Peyer's patch (tissue), 4 donors: ENCODE results near the gene EDIL3. TPM values are rescaled to one million over a fixed set of nuclear protein-coding genes. Genes with fewer than 3 reads are reported as not detected.

Source experiments
- DNase-seq, 3 donors: peaks; one replicate each; pipeline ENCODE4 v3.0.0-alpha.2; 2017 to 2019
- H3K27ac ChIP-seq, 4 donors: fragments of 200-600 bp; sonication (generic); one replicate each; pipeline ENCODE4 v1.5.1; 2016 to 2019
- H3K27me3 ChIP-seq, 2 donors: fragments of 200-600 bp; sonication (generic); one replicate each; pipeline ENCODE4 v1.5.1; 2019
- H3K36me3 ChIP-seq, 3 donors: fragments of 200-600 bp; sonication (generic); one replicate each; pipeline ENCODE4 v1.5.1; 2016 to 2019
- H3K4me1 ChIP-seq, 4 donors: fragments of 200-600 bp; sonication (generic); one replicate each; pipeline ENCODE4 v1.5.1; 2016 to 2019
- H3K4me3 ChIP-seq, 4 donors: fragments of 200-600 bp; sonication (generic); 1 replicate in 3 of 4; 2 replicates in 1 of 4; pipeline ENCODE4 v1.5.1; 2016 to 2019; ENCODE audit warnings: mild to moderate bottlenecking in 1 of 4
- H3K9me3 ChIP-seq, 4 donors: fragments of 200-600 bp; sonication (generic); one replicate each; pipeline ENCODE4 v1.5.1; 2016 to 2019; ENCODE audit warnings: mild to moderate bottlenecking in 1 of 4
- CTCF ChIP-seq, 6 experiments: fragments of 450-650 bp in 4 of 6; fragments of 200-600 bp in 2 of 6; sonication (generic) in 1 of 6; IDR thresholded peaks; one replicate each; pipeline ENCODE4 v1.5.1; 2017 to 2019; ENCODE audit warnings: antibody characterized with exemption in 6 of 6, mild to moderate bottlenecking in 3 of 6, moderate library complexity in 1 of 6
- POLR2A ChIP-seq, 2 donors: fragments of 450-650 bp; IDR thresholded peaks; one replicate each; pipeline ENCODE4 v1.5.1; 2017; ENCODE audit warnings: antibody characterized with exemption in 2 of 2, mild to moderate bottlenecking in 2 of 2, moderate library complexity in 2 of 2
- total RNA-seq, 4 donors: library from RNA; depleted of rRNA; stranded (reverse); fragments of >200 nt; gene quantifications; one replicate each; pipeline ENCODE4 v1.1.0, GENCODE V29; 2016

The EDIL3 gene
- total RNA-seq, 4 donors from 2014 or later: 6.0 to 18.2 (median 6.4) TPM

- H3K9me3 ChIP-seq: no peaks in the 10 kb centered on the region
- DNase-seq: no peak
- TF ChIP-seq POLR2A (IDR thresholded peaks at IDR 0.05): no peak
- TF ChIP-seq CTCF (IDR thresholded peaks at IDR 0.05): no peak
- H3K4me3 ChIP-seq: no peak overlapping the region
- H3K4me1 ChIP-seq: no peaks in the 10 kb centered on the region
- no peaks in the 10 kb centered on the region for H3K27me3 ChIP-seq
- H3K27ac ChIP-seq: no peak overlapping the region
- H3K36me3 ChIP-seq: no peaks in the 10 kb centered on the region
These were observed 145.2 kb downstream of the EDIL3 start for GRCh38 chr5:84239494-84239893.

GRCh38 chr5:84237126-84237525 lies 147.6 kb downstream of the EDIL3 start:
- no peak for DNase-seq
- Histone ChIP-seq H3K9me3 (no peaks in the 10 kb centered on the region), H3K27ac (no peak overlapping the region), H3K27me3 (no peaks in the 10 kb centered on the region), H3K4me3 (no peak overlapping the region), H3K36me3 (no peaks in the 10 kb centered on the region), H3K4me1 (no peaks in the 10 kb centered on the region)
- TF ChIP-seq POLR2A (IDR thresholded peaks at IDR 0.05) (no peak), CTCF (IDR thresholded peaks at IDR 0.05) (no peak)

GRCh38 chr5:84231433-84231832 lies 153.2 kb downstream of the EDIL3 start:
- no peak overlapping the region for H3K4me3 ChIP-seq
- TF ChIP-seq POLR2A (IDR thresholded peaks at IDR 0.05): no peak
- no peak for TF ChIP-seq CTCF (IDR thresholded peaks at IDR 0.05)
- H3K27me3 ChIP-seq: no peaks in the 10 kb centered on the region
- no peak for DNase-seq
- H3K36me3 ChIP-seq: no peaks in the 10 kb centered on the region
- no peaks in the 10 kb centered on the region for H3K9me3 ChIP-seq
- H3K4me1 ChIP-seq: no peaks in the 10 kb centered on the region
- no peak overlapping the region for H3K27ac ChIP-seq

DNA sequence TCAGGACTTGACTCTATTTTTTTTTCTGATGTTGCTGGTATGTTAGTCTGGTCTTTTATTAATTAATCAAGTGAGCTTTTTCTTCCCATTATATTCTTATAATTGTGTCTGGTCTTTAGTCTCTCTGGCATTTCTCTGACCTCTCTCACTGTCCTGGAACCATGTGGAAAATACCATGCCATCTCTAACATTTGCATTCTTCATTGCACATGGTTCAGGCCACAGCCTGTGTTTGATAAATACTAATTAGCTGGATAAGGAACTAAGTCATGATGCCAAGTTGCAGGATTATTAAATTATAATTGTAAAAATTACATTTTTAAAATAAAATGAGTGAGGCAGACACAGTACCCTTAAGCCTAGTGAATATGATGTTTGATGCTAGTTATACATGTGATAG lies 155.6 kb downstream of the EDIL3 start:
- Histone ChIP-seq H3K9me3 (no peaks in the 10 kb centered on the region), H3K27me3 (no peaks in the 10 kb centered on the region), H3K36me3 (no peaks in the 10 kb centered on the region), H3K4me1 (no peaks in the 10 kb centered on the region), H3K27ac (no peak overlapping the region), H3K4me3 (no peak overlapping the region)
- DNase-seq: no peak
- no peak for TF ChIP-seq CTCF (IDR thresholded peaks at IDR 0.05)
- TF ChIP-seq POLR2A (IDR thresholded peaks at IDR 0.05): no peak

DNA sequence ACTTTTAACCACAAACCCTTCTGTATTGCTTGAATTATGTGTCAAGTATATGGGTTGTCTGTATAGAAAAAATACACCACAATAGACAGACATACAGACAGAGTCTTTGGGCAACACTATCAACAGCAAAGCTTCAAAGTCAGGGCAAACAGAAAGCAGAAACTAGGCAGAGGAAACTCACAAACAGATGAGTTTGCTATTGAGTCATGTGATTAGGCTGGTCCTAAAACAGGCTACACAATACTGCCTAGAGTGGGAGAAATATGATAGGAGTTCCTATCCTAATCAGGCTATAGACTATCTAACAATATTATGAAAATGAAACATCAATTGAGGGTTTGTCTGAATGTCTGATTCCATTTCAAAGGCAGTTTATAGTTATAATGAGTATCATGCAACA lies 156.4 kb downstream of the EDIL3 start:
- DNase-seq: no peak
- no peaks in the 10 kb centered on the region for H3K36me3 ChIP-seq
- H3K27me3 ChIP-seq: no peaks in the 10 kb centered on the region
- no peak overlapping the region for H3K4me3 ChIP-seq
- no peaks in the 10 kb centered on the region for H3K4me1 ChIP-seq
- TF ChIP-seq CTCF (IDR thresholded peaks at IDR 0.05) (no peak), POLR2A (IDR thresholded peaks at IDR 0.05) (no peak)
- H3K9me3 ChIP-seq: no peaks in the 10 kb centered on the region
- no peak overlapping the region for H3K27ac ChIP-seq

- TF ChIP-seq POLR2A (IDR thresholded peaks at IDR 0.05): no peak
- TF ChIP-seq CTCF (IDR thresholded peaks at IDR 0.05): no peak
- H3K4me1 ChIP-seq: no peaks in the 10 kb centered on the region
- no peak overlapping the region for H3K27ac ChIP-seq
- H3K27me3 ChIP-seq: no peaks in the 10 kb centered on the region
- H3K9me3 ChIP-seq: no peaks in the 10 kb centered on the region
- DNase-seq: no peak
- no peak overlapping the region for H3K4me3 ChIP-seq
- H3K36me3 ChIP-seq: no peaks in the 10 kb centered on the region
These were observed 157.4 kb downstream of the EDIL3 start for GRCh38 chr5:84227236-84227635.
